ENCODE data around the gene FOXRED1. TPM values are rescaled to one million over a fixed set of nuclear protein-coding genes. Genes with fewer than 3 reads are reported as not detected.

The FOXRED1 gene
- total RNA-seq, 1 donor from 2014 or later, result 60.9 TPM

DNA sequence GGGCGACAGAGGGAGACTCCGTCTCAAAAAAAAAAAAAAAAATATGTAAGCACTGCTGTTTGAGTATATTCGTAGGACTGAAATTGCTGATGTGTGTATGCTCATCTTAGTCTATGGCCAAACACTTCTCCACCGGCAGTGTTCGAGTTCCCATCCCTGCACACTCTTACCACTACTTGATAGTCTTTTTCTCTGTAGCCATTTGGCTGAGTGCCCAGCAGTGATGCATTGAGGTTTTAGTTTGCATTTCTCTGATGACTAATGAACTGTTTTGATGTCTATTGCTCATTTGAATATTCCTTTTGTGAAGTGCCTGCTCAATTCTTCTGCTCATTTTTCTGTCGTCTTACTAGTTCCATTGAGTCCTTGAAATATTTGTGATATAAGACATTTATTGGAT lies 15.9 kb downstream of the FOXRED1 start:
- Mint-ChIP-seq H3K27ac (ENCODE audit: unreplicated experiment) (no peak overlapping the region), H3K36me3 (ENCODE audit: unreplicated experiment) (no peaks in the 10 kb centered on the region), H3K27me3 (ENCODE audit: unreplicated experiment) (peaks cover 10% of the 10 kb centered on the region), H3K4me3 (ENCODE audit: unreplicated experiment) (no peak overlapping the region), H3K9me3 (ENCODE audit: unreplicated experiment) (peaks cover 17% of the 10 kb centered on the region), H3K4me1 (ENCODE audit: low read depth, unreplicated experiment) (peaks cover 11% of the 10 kb centered on the region)
- DNase-seq, result no peak
- TF ChIP-seq, protein P1, sequence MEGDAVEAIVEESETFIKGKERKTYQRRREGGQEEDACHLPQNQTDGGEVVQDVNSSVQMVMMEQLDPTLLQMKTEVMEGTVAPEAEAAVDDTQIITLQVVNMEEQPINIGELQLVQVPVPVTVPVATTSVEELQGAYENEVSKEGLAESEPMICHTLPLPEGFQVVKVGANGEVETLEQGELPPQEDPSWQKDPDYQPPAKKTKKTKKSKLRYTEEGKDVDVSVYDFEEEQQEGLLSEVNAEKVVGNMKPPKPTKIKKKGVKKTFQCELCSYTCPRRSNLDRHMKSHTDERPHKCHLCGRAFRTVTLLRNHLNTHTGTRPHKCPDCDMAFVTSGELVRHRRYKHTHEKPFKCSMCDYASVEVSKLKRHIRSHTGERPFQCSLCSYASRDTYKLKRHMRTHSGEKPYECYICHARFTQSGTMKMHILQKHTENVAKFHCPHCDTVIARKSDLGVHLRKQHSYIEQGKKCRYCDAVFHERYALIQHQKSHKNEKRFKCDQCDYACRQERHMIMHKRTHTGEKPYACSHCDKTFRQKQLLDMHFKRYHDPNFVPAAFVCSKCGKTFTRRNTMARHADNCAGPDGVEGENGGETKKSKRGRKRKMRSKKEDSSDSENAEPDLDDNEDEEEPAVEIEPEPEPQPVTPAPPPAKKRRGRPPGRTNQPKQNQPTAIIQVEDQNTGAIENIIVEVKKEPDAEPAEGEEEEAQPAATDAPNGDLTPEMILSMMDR (IDR thresholded peaks at IDR 0.05; ENCODE audit: partially characterized antibody, unreplicated experiment), result no peak

- Mint-ChIP-seq H3K27me3 (ENCODE audit: unreplicated experiment) (peaks cover 4% of the 10 kb centered on the region), H3K9me3 (ENCODE audit: unreplicated experiment) (peaks cover 3% of the 10 kb centered on the region), H3K4me3 (ENCODE audit: unreplicated experiment) (no peak overlapping the region), H3K36me3 (ENCODE audit: unreplicated experiment) (no peaks in the 10 kb centered on the region), H3K4me1 (ENCODE audit: low read depth, unreplicated experiment) (peaks cover 3% of the 10 kb centered on the region), H3K27ac (ENCODE audit: unreplicated experiment) (no peak overlapping the region)
- DNase-seq, result no peak
- TF ChIP-seq, protein P1 (IDR thresholded peaks at IDR 0.05; ENCODE audit: partially characterized antibody, unreplicated experiment), result no peak
Measured at GRCh38 chr11:126288237-126288636, 19.3 kb downstream of the FOXRED1 start.

DNA sequence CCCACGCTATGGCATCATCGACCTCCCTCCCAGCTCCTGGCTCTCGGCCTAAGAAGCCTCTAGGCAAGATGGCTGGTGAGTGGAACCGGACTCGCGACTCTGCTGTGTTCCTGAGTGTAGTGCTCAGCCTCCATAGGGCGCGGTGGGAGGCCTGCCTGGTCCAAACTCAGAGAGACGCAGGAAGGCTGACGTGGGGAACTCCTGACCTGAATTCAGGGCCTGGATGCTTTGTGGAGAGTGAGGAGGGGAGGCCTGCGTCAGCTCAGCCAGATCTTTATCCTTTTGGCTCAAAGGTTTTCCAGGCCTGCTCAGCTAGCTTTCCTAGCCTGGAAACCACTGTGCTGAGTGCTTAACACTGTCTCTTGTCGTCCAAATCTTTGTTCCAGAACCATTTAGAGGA lies 21.9 kb downstream of the FOXRED1 start:
- H3K4me1 Mint-ChIP-seq (ENCODE audit: low read depth, unreplicated experiment), result no peaks in the 10 kb centered on the region
- H3K27ac Mint-ChIP-seq (ENCODE audit: unreplicated experiment), result no peak overlapping the region
- H3K27me3 Mint-ChIP-seq (ENCODE audit: unreplicated experiment), result peaks cover 2% of the 10 kb centered on the region
- no peak overlapping the region for H3K4me3 Mint-ChIP-seq (ENCODE audit: unreplicated experiment)
- TF ChIP-seq, protein P1 (IDR thresholded peaks at IDR 0.05; ENCODE audit: partially characterized antibody, unreplicated experiment), result no peak
- peaks cover 3% of the 10 kb centered on the region for H3K9me3 Mint-ChIP-seq (ENCODE audit: unreplicated experiment)
- no peak for DNase-seq
- no peaks in the 10 kb centered on the region for H3K36me3 Mint-ChIP-seq (ENCODE audit: unreplicated experiment)

DNA sequence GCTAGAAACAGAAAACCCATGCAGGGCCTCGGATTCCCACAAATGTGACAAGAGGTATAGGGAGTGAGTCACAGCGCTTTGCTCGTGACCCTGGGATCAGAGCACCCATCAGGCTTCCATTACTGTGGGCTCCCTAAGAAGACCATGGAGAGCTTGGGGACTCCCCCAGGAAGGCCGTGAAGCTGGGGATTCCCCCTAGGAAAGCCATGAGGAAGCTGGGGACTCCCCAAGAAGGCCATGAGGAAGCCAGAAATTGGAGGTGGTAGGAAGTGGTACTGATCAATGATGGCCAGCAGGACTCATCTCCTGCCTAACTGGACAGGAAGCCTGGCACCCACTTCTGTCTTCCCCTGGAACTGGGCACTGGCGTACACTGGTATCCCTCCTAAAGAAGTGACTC lies 24.8 kb downstream of the FOXRED1 start:
- no peak for DNase-seq
- Mint-ChIP-seq H3K27me3 (ENCODE audit: unreplicated experiment) (peaks cover 2% of the 10 kb centered on the region), H3K4me1 (ENCODE audit: low read depth, unreplicated experiment) (no peaks in the 10 kb centered on the region), H3K36me3 (ENCODE audit: unreplicated experiment) (no peaks in the 10 kb centered on the region), H3K9me3 (ENCODE audit: unreplicated experiment) (peaks cover 3% of the 10 kb centered on the region), H3K27ac (ENCODE audit: unreplicated experiment) (no peak overlapping the region), H3K4me3 (ENCODE audit: unreplicated experiment) (no peak overlapping the region)
- TF ChIP-seq, protein P1 (IDR thresholded peaks at IDR 0.05; ENCODE audit: partially characterized antibody, unreplicated experiment), result no peak

- H3K4me1 Mint-ChIP-seq (ENCODE audit: low read depth, unreplicated experiment), result no peaks in the 10 kb centered on the region
- no peak for DNase-seq
- TF ChIP-seq, protein P1 (IDR thresholded peaks at IDR 0.05; ENCODE audit: partially characterized antibody, unreplicated experiment), result no peak
- no peak overlapping the region for H3K4me3 Mint-ChIP-seq (ENCODE audit: unreplicated experiment)
- no peaks in the 10 kb centered on the region for H3K36me3 Mint-ChIP-seq (ENCODE audit: unreplicated experiment)
- no peak overlapping the region for H3K27ac Mint-ChIP-seq (ENCODE audit: unreplicated experiment)
- H3K9me3 Mint-ChIP-seq (ENCODE audit: unreplicated experiment), result peaks cover 3% of the 10 kb centered on the region
- H3K27me3 Mint-ChIP-seq (ENCODE audit: unreplicated experiment), result peaks cover 2% of the 10 kb centered on the region
Measured at GRCh38 chr11:126297004-126297403, 28.1 kb downstream of the FOXRED1 start.

All from glutamatergic neuron (in vitro differentiated cells).